Measurements from ENCODE around the gene OR4C16. TPM values are rescaled to one million over a fixed set of nuclear protein-coding genes. Genes with fewer than 3 reads are reported as not detected.

Gene OR4C16, protein sequence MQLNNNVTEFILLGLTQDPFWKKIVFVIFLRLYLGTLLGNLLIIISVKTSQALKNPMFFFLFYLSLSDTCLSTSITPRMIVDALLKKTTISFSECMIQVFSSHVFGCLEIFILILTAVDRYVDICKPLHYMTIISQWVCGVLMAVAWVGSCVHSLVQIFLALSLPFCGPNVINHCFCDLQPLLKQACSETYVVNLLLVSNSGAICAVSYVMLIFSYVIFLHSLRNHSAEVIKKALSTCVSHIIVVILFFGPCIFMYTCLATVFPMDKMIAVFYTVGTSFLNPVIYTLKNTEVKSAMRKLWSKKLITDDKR
- polyA plus RNA-seq (ENCODE audit: insufficient read length in 4 of 4) = not detected

DNA sequence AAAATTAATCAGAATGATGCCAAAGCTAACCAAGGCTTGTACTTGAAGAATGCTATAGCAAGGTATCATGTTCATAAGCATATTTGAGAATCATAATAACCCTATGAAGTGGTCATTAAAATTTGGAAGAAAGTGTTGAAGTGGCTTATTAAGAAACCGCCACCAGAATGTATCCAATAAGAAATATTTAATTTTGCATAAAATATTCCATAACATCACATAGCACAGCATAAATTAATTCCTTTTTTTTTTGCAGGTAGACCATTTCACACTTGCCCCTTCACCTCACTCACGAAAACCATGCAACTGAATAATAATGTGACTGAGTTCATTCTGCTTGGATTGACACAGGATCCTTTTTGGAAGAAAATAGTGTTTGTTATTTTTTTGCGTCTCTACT lies at the start of gene OR4C16:
OR4C16 (plus strand) TSS at position 301 of the 400 bp plus-strand sequence; CDS start at position 301, 0 bp downstream.
- no peak for DNase-seq (ENCODE audit: low read depth in 4 of 4, low spot score in 3 of 4)

DNA sequence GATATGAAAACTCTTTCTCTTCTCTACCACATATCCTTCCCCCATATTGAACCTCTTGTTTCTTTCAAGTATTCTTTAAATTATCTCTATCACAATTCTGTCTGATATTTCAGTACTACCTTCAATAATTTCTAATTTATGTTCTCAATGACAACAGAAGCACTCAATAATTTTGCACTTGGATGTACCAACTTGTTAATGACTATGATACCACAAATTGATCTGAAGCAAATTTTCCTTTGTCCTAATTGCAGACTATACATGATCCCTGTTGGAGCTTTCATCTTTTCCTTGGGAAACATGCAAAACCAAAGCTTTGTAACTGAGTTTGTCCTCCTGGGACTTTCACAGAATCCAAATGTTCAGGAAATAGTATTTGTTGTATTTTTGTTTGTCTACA lies 17.8 kb upstream of the OR4C16 start, which contains the start of gene OR4C15:
OR4C15 (plus strand) TSS at position 301 of the 400 bp plus-strand sequence; CDS start at position 301, 0 bp downstream.
- no peak for DNase-seq (ENCODE audit: low read depth in 4 of 4, low spot score in 3 of 4)

DNA sequence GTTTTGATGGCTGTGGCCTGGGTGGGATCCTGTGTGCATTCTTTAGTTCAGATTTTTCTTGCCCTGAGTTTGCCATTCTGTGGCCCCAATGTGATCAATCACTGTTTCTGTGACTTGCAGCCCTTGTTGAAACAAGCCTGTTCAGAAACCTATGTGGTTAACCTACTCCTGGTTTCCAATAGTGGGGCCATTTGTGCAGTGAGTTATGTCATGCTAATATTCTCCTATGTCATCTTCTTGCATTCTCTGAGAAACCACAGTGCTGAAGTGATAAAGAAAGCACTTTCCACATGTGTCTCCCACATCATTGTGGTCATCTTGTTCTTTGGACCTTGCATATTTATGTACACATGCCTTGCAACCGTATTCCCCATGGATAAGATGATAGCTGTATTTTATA lies 620 bp downstream of the OR4C16 start:
- no peak for DNase-seq (ENCODE audit: low read depth in 4 of 4, low spot score in 3 of 4)

DNA sequence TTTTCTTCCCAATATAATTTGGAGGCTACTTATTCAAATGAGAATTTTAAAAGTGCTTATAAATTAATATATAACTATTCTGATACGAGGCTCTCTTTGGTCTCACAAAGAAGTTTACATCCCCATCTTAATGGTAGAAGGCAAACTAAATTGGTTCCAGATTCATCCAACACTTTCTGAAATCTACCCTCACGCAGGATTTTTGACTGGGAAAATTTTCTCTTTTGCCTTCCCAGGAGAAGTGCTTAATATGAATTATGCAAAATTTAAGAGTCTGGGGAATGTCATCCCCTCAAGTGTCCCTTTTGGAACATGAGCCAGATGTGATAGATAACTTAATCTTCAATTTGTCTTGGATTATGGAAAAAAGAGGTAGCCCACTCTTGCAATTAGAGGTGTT lies 35.6 kb downstream of the OR4C16 start, which contains the start of gene OR4C11:
OR4C11 (minus strand) TSS at position 101 of the 400 bp plus-strand sequence. CDS start 3,272 bp downstream, outside the sequence.
- no peak for DNase-seq (ENCODE audit: low read depth in 4 of 4, low spot score in 3 of 4)

Other genes starting within 250 kb of the OR4C16 start
- not detected for gene OR4A16, start 228.9 kb upstream of the OR4C16 start, polyA plus RNA-seq (ENCODE audit: insufficient read length in 4 of 4)
- gene OR4A15, start 204.2 kb upstream of the OR4C16 start, polyA plus RNA-seq (ENCODE audit: insufficient read length in 4 of 4) = not detected
- not detected for gene OR4C15, start 17.7 kb upstream of the OR4C16 start, polyA plus RNA-seq (ENCODE audit: insufficient read length in 4 of 4)
- gene OR4C11, start 35.5 kb downstream of the OR4C16 start, polyA plus RNA-seq (ENCODE audit: insufficient read length in 4 of 4) = not detected
- under 1 TPM in 3 of 4 donors, not detected in 1; 0.08 to 0.17 (median 0.08) TPM for gene OR4P4, start 63.0 kb downstream of the OR4C16 start, polyA plus RNA-seq (ENCODE audit: insufficient read length in 4 of 4)
- gene OR4S2, start 76.2 kb downstream of the OR4C16 start, polyA plus RNA-seq (ENCODE audit: insufficient read length in 4 of 4) = not detected
- not detected for gene OR4C6, start 90.1 kb downstream of the OR4C16 start, polyA plus RNA-seq (ENCODE audit: insufficient read length in 4 of 4)
- not detected for gene OR5D13, start 201.3 kb downstream of the OR4C16 start, polyA plus RNA-seq (ENCODE audit: insufficient read length in 4 of 4)
- not detected for gene OR5D14, start 223.4 kb downstream of the OR4C16 start, polyA plus RNA-seq (ENCODE audit: insufficient read length in 4 of 4)
- gene OR5L1, start 239.2 kb downstream of the OR4C16 start, polyA plus RNA-seq (ENCODE audit: insufficient read length in 4 of 4) = not detected
- gene OR5D18, start 247.5 kb downstream of the OR4C16 start, polyA plus RNA-seq (ENCODE audit: insufficient read length in 4 of 4) = not detected